GM23338 (cell line): Measurements from ENCODE around the gene CRAMP1. TPM values are rescaled to one million over a fixed set of nuclear protein-coding genes. Genes with fewer than 3 reads are reported as not detected.

Experiments used
- ATAC-seq: fragments of 200-7000 bp; cut with Tn5 transposase; 3 replicates; pipeline ENCODE4 v1.9.1; 2020
- DNase-seq: peaks from one replicate; pipeline ENCODE4 v3.0.0-alpha.2; 2015; ENCODE audit warnings: low spot score
- H2AFZ ChIP-seq: fragments of 200-600 bp; sonication (generic); 2 replicates; pipeline ENCODE4 v1.8.0; 2016; ENCODE audit warnings: antibody characterized with exemption, mild to moderate bottlenecking, moderate library complexity
- H3F3A ChIP-seq: fragments of 200-600 bp; sonication (generic); replicated peaks from 2 replicates; pipeline ENCODE4 v1.8.0; 2017; ENCODE audit warnings: antibody characterized with exemption, mixed run types, low read depth
- H3K27ac ChIP-seq: fragments of 200-600 bp; sonication (generic); 2 replicates; pipeline ENCODE4 v1.6.1; 2016; ENCODE audit warnings: low read depth
- H3K27me3 ChIP-seq: fragments of 200-600 bp; sonication (generic); 2 replicates; pipeline ENCODE4 v1.8.0; 2016; ENCODE audit warnings: mild to moderate bottlenecking, mixed run types, moderate library complexity; ENCODE audit not compliant: insufficient read depth
- H3K36me3 ChIP-seq: fragments of 200-600 bp; sonication (generic); 2 replicates; pipeline ENCODE4 v1.8.0; 2016; ENCODE audit warnings: mild to moderate bottlenecking; ENCODE audit not compliant: insufficient read depth
- H3K4me1 ChIP-seq: fragments of 200-600 bp; sonication (generic); 2 replicates; pipeline ENCODE4 v1.8.0; 2016; ENCODE audit warnings: mild to moderate bottlenecking, moderate library complexity; ENCODE audit not compliant: insufficient read depth
- H3K4me2 ChIP-seq: fragments of 200-600 bp; sonication (generic); 2 replicates; pipeline ENCODE4 v1.7.1; 2017; ENCODE audit warnings: mixed run types
- H3K4me3 ChIP-seq: fragments of 200-600 bp; sonication (generic); 2 replicates; pipeline ENCODE4 v1.6.1; 2016; ENCODE audit warnings: mixed run types
- H3K79me2 ChIP-seq: fragments of 200-600 bp; sonication (generic); replicated peaks from 2 replicates; pipeline ENCODE4 v1.8.0; 2017; ENCODE audit warnings: mild to moderate bottlenecking; ENCODE audit not compliant: insufficient read depth
- H3K9me2 ChIP-seq: fragments of 200-600 bp; sonication (generic); 2 replicates; pipeline ENCODE4 v1.8.0; 2017; ENCODE audit not compliant: insufficient read depth
- H4K20me1 ChIP-seq: fragments of 200-600 bp; sonication (generic); replicated peaks from 2 replicates; pipeline ENCODE4 v1.8.0; 2017; ENCODE audit warnings: mild to moderate bottlenecking; ENCODE audit not compliant: insufficient read depth
- H3K27ac Mint-ChIP-seq: 2 replicates; pipeline ENCODE4 v1.8.0; 2020; ENCODE audit warnings: inconsistent platforms, mild to moderate bottlenecking, moderate library complexity, mixed read lengths
- H3K27me3 Mint-ChIP-seq: 3 replicates; pipeline ENCODE4 v1.8.0; 2022; ENCODE audit warnings: low read depth, mild to moderate bottlenecking, moderate library complexity, mixed read lengths, inconsistent platforms; ENCODE audit not compliant: insufficient read depth, poor library complexity
- H3K36me3 Mint-ChIP-seq: 3 replicates; pipeline ENCODE4 v1.8.0; 2021; ENCODE audit warnings: low read depth, mild to moderate bottlenecking, inconsistent platforms, moderate library complexity, mixed read lengths
- H3K4me1 Mint-ChIP-seq: 3 replicates; pipeline ENCODE4 v1.8.0; 2020; ENCODE audit warnings: mild to moderate bottlenecking, inconsistent platforms, mixed read lengths
- H3K4me3 Mint-ChIP-seq: 3 replicates; pipeline ENCODE4 v1.8.0; 2021; ENCODE audit warnings: moderate library complexity, mild to moderate bottlenecking, inconsistent platforms, mixed read lengths
- H3K9me3 Mint-ChIP-seq: 3 replicates; pipeline ENCODE4 v1.8.0; 2020; ENCODE audit warnings: moderate library complexity, mild to moderate bottlenecking, inconsistent platforms, mixed read lengths
- EZH2 ChIP-seq: fragments of 200-600 bp; sonication (generic); IDR thresholded peaks from one replicate; pipeline ENCODE4 v1.8.0; 2017; ENCODE audit warnings: antibody characterized with exemption, mild to moderate bottlenecking, low read depth; ENCODE audit not compliant: unreplicated experiment
- JUNB ChIP-seq: IDR thresholded peaks from one replicate; pipeline ENCODE4 v1.6.1; 2016; ENCODE audit warnings: antibody characterized with exemption; ENCODE audit not compliant: unreplicated experiment
- NANOG ChIP-seq: IDR thresholded peaks from 2 replicates; pipeline ENCODE4 v1.6.1; 2016; ENCODE audit warnings: antibody characterized with exemption, borderline replicate concordance
- ZNF114 ChIP-seq: fragments of 250-450 bp; sonication (Bioruptor Pico); IDR thresholded peaks from 2 replicates; pipeline ENCODE4 v1.5.0; 2020; ENCODE audit warnings: mild to moderate bottlenecking, moderate library complexity
- ZNF331 ChIP-seq: fragments of 250-450 bp; sonication (Bioruptor Pico); IDR thresholded peaks from 2 replicates; pipeline ENCODE4 v1.5.0; 2020; ENCODE audit warnings: low read depth, mild to moderate bottlenecking, moderate library complexity
- polyA plus RNA-seq: library from polyadenylated mRNA; unstranded; fragments of >200 nt; fragmentation: Nextera tagmentation; extraction: Ambion mirVana; gene quantifications from 2 replicates; pipeline ENCODE4 v1.2.1, GENCODE V29; 2016
- total RNA-seq: library from RNA; depleted of rRNA; stranded (reverse); fragments of >200 nt; shearing (Covaris generic); gene quantifications from 2 replicates; pipeline ENCODE4 v1.2.3, GENCODE V29; 2014
- TF ChIP-seq, protein P1 (sequence below), 2 experiments: fragments of 200-600 bp in 1 of 2; sonication (generic) in 1 of 2; conservative IDR thresholded peaks; 2 replicates each; pipeline versions ENCODE4 v1.5.1 to v1.6.1; 2016 to 2017; ENCODE audit warnings: antibody characterized with exemption in 2 of 2, low read depth in 2 of 2, mild to moderate bottlenecking in 2 of 2, moderate library complexity in 1 of 2
- TF ChIP-seq, protein P2 (sequence below): fragments of 250-450 bp; sonication (Bioruptor Pico); IDR thresholded peaks from 2 replicates; pipeline ENCODE4 v1.5.0; 2020; ENCODE audit warnings: mild to moderate bottlenecking, moderate library complexity
- TF ChIP-seq, protein P3 (sequence below): IDR thresholded peaks from 2 replicates; pipeline ENCODE4 v1.6.1; 2016; ENCODE audit warnings: antibody characterized with exemption

The CRAMP1 gene
- total and polyA plus RNA-seq, 2 experiments from 2014 or later = 3.4 to 16.7 TPM

DNA sequence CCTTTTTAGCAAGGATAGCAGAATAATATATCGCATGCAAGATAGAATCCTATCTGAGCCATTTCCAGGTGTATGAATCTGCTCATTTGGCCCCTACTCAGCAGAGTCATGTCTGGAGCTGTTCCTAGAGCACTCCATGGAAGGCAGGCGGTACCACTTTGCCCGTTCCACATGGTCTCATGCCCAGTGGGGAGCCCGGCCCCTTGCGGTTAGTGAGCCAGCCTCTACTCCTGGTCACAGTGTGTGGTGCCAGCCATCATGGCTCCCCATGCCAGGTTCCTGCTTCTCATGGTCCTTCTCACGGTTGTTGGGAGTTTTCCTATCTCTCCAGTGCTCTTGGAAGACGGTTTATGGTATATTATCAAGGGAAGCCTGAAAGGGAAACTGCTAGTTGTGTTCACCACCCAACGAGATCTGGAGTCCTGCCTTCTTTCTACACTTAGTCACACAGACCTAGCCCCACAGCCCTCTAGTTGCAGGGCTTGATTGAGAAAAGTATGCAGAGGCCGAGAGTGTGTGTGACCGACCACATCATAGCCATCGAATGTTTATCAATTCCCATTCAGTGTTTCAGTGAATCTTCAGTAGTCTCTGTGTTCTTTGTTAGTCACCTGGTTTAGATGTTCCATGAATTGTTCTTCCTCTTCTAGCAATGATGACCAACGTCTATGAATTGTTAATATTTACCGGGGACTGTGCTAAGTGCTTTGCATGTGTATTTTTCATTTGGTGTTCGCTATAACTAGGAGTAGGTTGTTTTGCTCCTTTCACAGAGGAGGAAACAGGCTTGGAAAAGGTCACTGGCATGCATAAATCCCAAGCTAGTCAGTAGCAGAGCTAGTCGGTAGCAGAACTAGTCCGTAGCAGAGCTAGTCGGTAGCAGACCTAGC lies 75.5 kb downstream of the CRAMP1 start:
- no peak overlapping the region for H3K27ac ChIP-seq
- Mint-ChIP-seq H3K4me1 (no peaks in the 10 kb centered on the region), H3K9me3 (no peaks in the 10 kb centered on the region), H3K36me3 (peaks cover 88% of the 10 kb centered on the region), H3K27me3 (no peaks in the 10 kb centered on the region), H3K27ac (no peak overlapping the region), H3K4me3 (no peak overlapping the region)
- no peak overlapping the region for H3K4me2 ChIP-seq
- TF ChIP-seq, protein P1, sequence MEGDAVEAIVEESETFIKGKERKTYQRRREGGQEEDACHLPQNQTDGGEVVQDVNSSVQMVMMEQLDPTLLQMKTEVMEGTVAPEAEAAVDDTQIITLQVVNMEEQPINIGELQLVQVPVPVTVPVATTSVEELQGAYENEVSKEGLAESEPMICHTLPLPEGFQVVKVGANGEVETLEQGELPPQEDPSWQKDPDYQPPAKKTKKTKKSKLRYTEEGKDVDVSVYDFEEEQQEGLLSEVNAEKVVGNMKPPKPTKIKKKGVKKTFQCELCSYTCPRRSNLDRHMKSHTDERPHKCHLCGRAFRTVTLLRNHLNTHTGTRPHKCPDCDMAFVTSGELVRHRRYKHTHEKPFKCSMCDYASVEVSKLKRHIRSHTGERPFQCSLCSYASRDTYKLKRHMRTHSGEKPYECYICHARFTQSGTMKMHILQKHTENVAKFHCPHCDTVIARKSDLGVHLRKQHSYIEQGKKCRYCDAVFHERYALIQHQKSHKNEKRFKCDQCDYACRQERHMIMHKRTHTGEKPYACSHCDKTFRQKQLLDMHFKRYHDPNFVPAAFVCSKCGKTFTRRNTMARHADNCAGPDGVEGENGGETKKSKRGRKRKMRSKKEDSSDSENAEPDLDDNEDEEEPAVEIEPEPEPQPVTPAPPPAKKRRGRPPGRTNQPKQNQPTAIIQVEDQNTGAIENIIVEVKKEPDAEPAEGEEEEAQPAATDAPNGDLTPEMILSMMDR (conservative IDR thresholded peaks at IDR 0.05; ENCODE audit: low read depth in 2 of 2) = no peak
- TF ChIP-seq, protein P2, sequence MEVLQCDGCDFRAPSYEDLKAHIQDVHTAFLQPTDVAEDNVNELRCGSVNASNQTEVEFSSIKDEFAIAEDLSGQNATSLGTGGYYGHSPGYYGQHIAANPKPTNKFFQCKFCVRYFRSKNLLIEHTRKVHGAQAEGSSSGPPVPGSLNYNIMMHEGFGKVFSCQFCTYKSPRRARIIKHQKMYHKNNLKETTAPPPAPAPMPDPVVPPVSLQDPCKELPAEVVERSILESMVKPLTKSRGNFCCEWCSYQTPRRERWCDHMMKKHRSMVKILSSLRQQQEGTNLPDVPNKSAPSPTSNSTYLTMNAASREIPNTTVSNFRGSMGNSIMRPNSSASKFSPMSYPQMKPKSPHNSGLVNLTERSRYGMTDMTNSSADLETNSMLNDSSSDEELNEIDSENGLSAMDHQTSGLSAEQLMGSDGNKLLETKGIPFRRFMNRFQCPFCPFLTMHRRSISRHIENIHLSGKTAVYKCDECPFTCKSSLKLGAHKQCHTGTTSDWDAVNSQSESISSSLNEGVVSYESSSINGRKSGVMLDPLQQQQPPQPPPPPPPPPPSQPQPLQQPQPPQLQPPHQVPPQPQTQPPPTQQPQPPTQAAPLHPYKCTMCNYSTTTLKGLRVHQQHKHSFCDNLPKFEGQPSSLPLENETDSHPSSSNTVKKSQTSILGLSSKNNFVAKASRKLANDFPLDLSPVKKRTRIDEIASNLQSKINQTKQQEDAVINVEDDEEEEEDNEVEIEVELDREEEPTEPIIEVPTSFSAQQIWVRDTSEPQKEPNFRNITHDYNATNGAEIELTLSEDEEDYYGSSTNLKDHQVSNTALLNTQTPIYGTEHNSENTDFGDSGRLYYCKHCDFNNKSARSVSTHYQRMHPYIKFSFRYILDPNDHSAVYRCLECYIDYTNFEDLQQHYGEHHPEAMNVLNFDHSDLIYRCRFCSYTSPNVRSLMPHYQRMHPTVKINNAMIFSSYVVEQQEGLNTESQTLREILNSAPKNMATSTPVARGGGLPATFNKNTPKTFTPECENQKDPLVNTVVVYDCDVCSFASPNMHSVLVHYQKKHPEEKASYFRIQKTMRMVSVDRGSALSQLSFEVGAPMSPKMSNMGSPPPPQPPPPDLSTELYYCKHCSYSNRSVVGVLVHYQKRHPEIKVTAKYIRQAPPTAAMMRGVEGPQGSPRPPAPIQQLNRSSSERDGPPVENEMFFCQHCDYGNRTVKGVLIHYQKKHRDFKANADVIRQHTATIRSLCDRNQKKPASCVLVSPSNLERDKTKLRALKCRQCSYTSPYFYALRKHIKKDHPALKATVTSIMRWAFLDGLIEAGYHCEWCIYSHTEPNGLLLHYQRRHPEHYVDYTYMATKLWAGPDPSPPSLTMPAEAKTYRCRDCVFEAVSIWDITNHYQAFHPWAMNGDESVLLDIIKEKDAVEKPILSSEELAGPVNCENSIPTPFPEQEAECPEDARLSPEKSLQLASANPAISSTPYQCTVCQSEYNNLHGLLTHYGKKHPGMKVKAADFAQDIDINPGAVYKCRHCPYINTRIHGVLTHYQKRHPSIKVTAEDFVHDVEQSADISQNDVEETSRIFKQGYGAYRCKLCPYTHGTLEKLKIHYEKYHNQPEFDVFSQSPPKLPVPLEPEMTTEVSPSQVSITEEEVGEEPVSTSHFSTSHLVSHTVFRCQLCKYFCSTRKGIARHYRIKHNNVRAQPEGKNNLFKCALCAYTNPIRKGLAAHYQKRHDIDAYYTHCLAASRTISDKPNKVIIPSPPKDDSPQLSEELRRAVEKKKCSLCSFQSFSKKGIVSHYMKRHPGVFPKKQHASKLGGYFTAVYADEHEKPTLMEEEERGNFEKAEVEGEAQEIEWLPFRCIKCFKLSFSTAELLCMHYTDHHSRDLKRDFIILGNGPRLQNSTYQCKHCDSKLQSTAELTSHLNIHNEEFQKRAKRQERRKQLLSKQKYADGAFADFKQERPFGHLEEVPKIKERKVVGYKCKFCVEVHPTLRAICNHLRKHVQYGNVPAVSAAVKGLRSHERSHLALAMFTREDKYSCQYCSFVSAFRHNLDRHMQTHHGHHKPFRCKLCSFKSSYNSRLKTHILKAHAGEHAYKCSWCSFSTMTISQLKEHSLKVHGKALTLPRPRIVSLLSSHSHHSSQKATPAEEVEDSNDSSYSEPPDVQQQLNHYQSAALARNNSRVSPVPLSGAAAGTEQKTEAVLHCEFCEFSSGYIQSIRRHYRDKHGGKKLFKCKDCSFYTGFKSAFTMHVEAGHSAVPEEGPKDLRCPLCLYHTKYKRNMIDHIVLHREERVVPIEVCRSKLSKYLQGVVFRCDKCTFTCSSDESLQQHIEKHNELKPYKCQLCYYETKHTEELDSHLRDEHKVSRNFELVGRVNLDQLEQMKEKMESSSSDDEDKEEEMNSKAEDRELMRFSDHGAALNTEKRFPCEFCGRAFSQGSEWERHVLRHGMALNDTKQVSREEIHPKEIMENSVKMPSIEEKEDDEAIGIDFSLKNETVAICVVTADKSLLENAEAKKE (CRISPR knock-in tag) = no peak
- TF ChIP-seq JUNB (no peak), ZNF114 (CRISPR knock-in tag) (no peak), ZNF331 (CRISPR knock-in tag) (no peak), NANOG (no peak), EZH2 (no peak)
- TF ChIP-seq, protein P3, sequence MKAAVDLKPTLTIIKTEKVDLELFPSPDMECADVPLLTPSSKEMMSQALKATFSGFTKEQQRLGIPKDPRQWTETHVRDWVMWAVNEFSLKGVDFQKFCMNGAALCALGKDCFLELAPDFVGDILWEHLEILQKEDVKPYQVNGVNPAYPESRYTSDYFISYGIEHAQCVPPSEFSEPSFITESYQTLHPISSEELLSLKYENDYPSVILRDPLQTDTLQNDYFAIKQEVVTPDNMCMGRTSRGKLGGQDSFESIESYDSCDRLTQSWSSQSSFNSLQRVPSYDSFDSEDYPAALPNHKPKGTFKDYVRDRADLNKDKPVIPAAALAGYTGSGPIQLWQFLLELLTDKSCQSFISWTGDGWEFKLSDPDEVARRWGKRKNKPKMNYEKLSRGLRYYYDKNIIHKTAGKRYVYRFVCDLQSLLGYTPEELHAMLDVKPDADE = no peak
- ATAC-seq (no peak), DNase-seq (no peak)
- H3K4me1 ChIP-seq = no peaks in the 10 kb centered on the region
- no peaks in the 10 kb centered on the region; the same call in 1 of the 2 replicates for H3F3A ChIP-seq
- H2AFZ ChIP-seq = no peak overlapping the region
- peaks cover 90% of the 10 kb centered on the region for H3K79me2 ChIP-seq
- H4K20me1 ChIP-seq = peaks cover 80% of the 10 kb centered on the region
- no peaks in the 10 kb centered on the region for H3K27me3 ChIP-seq
- H3K9me2 ChIP-seq = no peaks in the 10 kb centered on the region
- no peak overlapping the region for H3K4me3 ChIP-seq
- peaks cover 72% of the 10 kb centered on the region for H3K36me3 ChIP-seq
